ENCODE results near the gene BIRC7.

The BIRC7 gene

GRCh38 chr20:63264000-63264399, 28.3 kb downstream of the BIRC7 start:
- no peak overlapping the region for H3K4me3 ChIP-seq (ENCODE audit: low read depth, low read length)
- TF ChIP-seq CTCF (IDR thresholded peaks at IDR 0.05; ENCODE audit: low read depth, low read length, missing control alignments), result no peak
- no peak for DNase-seq (ENCODE audit: low read depth)

GRCh38 chr20:63264519-63264918, 28.8 kb downstream of the BIRC7 start:
- DNase-seq (ENCODE audit: low read depth), result no peak
- H3K4me3 ChIP-seq (ENCODE audit: low read depth, low read length), result no peak overlapping the region
- TF ChIP-seq CTCF (IDR thresholded peaks at IDR 0.05; ENCODE audit: low read depth, low read length, missing control alignments), result no peak

DNA sequence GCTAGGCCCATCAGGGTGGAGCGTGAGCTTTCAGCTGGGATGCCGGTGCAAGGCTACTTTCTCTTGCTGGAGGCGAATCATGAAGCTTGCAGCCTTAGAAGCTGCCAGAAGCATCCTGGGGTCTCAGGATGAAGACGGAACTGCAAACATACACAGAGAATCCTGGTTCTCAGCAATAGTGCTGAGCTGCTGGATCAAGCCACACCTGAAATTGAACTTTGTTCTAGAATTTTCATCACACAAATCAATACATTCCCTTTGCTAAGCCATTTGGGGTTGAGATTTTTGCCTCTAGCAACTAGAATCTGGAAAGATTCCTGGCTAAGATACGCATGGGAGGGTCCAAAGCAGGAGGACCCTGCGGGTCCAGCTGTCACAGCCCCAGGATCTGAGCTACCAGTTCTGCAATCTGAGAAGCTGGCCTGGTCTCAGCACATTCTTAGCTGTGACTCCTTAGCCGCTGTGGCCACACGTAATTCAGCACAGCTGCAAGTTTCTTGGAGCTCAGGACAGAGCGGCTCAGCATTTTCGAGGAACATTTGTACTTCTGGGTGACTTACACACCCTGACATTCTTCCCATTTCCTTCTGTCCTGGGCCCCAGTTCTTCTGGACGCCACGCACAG, 30.3 kb downstream of the BIRC7 start:
- no peak overlapping the region for H3K4me3 ChIP-seq (ENCODE audit: low read depth, low read length)
- no peak for DNase-seq (ENCODE audit: low read depth)
- TF ChIP-seq CTCF (IDR thresholded peaks at IDR 0.05; ENCODE audit: low read depth, low read length, missing control alignments), result no peak

DNA sequence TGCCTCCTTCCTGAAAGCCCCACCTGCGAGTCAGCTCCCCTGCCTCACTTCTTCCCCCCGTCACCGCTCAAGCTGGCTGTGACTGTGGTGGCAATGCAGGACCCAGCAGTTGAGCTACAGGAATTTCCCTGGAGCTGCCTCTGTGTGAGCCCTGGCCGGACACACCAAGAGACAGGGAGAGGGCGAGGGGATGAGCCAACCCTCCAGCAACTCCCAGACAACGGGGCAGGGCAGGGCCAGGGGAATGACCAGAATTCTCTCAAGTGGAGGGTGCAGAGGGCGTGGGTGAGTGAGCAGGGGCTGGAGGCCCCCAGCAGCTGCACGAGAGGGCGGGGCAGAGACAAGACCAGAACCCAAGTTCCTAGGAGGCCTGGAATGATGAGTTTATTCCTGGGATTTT, 32.0 kb downstream of the BIRC7 start:
- TF ChIP-seq CTCF (IDR thresholded peaks at IDR 0.05; ENCODE audit: low read depth, low read length, missing control alignments), result no peak
- no peak for DNase-seq (ENCODE audit: low read depth)

GRCh38 chr20:63268256-63268655, 32.6 kb downstream of the BIRC7 start:
- no peak for TF ChIP-seq CTCF (IDR thresholded peaks at IDR 0.05; ENCODE audit: low read depth, low read length, missing control alignments)
- H3K4me3 ChIP-seq (ENCODE audit: low read depth, low read length), result no peak overlapping the region
- no peak for DNase-seq (ENCODE audit: low read depth)

More for the DNA sequence above, 32.0 kb downstream of the BIRC7 start:
- H3K4me3 ChIP-seq (ENCODE audit: low read depth, low read length), result no peak overlapping the region

DNA sequence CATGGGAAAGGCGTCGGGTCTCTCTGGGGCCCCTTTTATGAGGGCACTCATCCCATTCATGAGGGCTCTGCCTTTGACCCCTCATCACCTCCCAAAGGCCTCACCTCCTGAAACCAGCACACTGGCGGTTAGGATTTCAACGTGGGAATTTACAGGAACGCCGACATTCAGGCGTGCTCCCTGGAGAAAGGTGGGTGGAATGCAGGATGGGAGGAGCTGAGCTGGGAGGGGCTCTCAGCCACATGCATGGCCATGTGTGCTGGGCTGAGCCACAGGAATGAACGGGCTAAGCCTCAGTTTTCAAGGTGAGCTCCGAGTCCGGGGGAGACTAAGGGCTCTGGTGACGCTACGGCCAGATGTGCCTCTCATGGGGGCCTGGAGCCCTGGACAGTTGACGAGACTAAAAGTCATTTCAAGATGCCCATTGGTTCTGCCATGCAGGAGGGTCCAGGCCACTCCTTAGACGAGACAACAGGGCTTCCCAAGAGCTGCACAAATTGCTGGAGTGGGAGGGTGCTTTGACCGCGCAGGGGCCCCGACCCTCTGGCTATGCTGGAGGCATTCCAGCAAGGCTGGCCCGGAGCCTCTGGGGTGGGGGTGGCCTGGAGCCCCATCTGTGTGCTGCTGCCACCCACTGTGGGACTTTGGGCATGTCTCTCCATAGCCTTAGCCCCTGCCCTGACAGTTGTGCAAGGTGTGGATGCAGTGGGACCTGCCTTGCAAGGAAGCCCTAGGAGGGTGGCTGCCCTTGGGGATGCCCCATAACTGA, 33.1 kb downstream of the BIRC7 start:
- no peak for TF ChIP-seq CTCF (IDR thresholded peaks at IDR 0.05; ENCODE audit: low read depth, low read length, missing control alignments)
- no peak for DNase-seq (ENCODE audit: low read depth)
- H3K4me3 ChIP-seq (ENCODE audit: low read depth, low read length), result no peak overlapping the region

DNA sequence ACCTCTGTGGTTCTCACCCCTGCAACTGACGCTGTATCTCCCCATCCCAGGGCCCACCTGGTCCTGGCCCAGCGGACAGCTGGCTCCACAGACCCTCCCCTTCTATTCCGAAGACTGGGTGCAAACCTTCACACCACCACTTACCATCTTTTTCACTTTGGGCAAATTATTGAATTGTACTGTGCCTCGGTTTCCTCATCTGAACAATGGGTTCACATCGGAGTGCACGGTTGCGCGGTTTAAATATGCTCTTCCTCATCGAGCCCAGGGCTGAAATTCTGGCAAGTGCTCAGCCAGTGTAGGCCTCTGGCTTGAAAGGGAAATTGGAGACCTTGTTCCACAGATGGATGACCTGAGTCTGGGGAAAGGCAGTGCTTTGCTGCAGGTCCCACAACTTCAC, 34.0 kb downstream of the BIRC7 start:
- TF ChIP-seq CTCF (IDR thresholded peaks at IDR 0.05; ENCODE audit: low read depth, low read length, missing control alignments), result no peak
- H3K4me3 ChIP-seq (ENCODE audit: low read depth, low read length), result no peak overlapping the region
- DNase-seq (ENCODE audit: low read depth), result no peak
